Right cardiac atrium (tissue), 5 donors: ENCODE results near the gene SIPA1L3. TPM values are rescaled to one million over a fixed set of nuclear protein-coding genes. Genes with fewer than 3 reads are reported as not detected.
A peak's percentile ranks its signal among the peaks of the same experiment; 100 is the strongest.

Experiments
- ATAC-seq, 2 donors: fragments of 200-7000 bp; cut with Tn5 transposase; one replicate each; pipeline versions ENCODE4 v1.8.0 to v1.9.1; 2020; ENCODE audit warnings: moderate library complexity in 2 of 2, mild to moderate bottlenecking in 1 of 2
- DNase-seq, 3 donors: peaks; one replicate each; pipeline ENCODE4 v3.0.0-alpha.2; 2020
- H3K27ac ChIP-seq: one replicate; pipeline ENCODE4 v1.5.1; 2013; ENCODE audit warnings: mild to moderate bottlenecking, low read length, control low read depth, moderate library complexity
- H3K27me3 ChIP-seq: one replicate; pipeline ENCODE4 v1.6.1; 2013; ENCODE audit not compliant: control insufficient read depth, insufficient read depth
- H3K4me1 ChIP-seq: one replicate; pipeline ENCODE4 v1.6.1; 2013; ENCODE audit warnings: low read length; ENCODE audit not compliant: control insufficient read depth, insufficient read depth
- H3K4me3 ChIP-seq: one replicate; pipeline ENCODE4 v1.5.1; 2013; ENCODE audit warnings: low read length, control low read depth
- H3K9me3 ChIP-seq: one replicate; pipeline ENCODE4 v1.6.1; 2013; ENCODE audit warnings: low read length; ENCODE audit not compliant: control insufficient read depth
- WGBS: extraction: QIAGEN DNeasy Blood & Tissue Kit; methylation state at CpG from one replicate; pipeline ENCODE4 v1.1.7; 2013; 5-methylcytosine and 5-hydroxymethylcytosine counted together
- intact Hi-C, 4 donors: fragments of 100-400 bp; cut with DNase I; formaldehyde crosslinking; loops; one replicate each; pipeline versions ENCODE4 v1.11.0 to v1.14.0; 2022 to 2023
- polyA plus RNA-seq: library from polyadenylated mRNA; stranded (reverse); fragments of 200-250 nt; gene quantifications from one replicate; pipeline ENCODE4 v1.2.3, GENCODE V29; 2013
- total RNA-seq, 4 donors: library from RNA; stranded (reverse); fragmentation: NEBNext Ultra II Directional; extraction: Animal tissue kit (Norgen Biotek cat#: 25700); gene quantifications; one replicate each; pipeline ENCODE4 v1.2.1, GENCODE V29; 2021
- donor health status: healthy with polysubstance abuse.
- donor health status: DM: no; HTN: yes; CAD: no.
- donor health status: DM: no; HTN: no; CAD: no.
- donor health status: DM: no; HTN: yes; CAD: no; lungs with severe emphysema.
- donor health status: DM: yes; HTN: yes; CAD: no.

SIPA1L3 gene
- total and polyA plus RNA-seq, 5 donors, result 7.5 to 19.8 (median 10.2) TPM

DNA sequence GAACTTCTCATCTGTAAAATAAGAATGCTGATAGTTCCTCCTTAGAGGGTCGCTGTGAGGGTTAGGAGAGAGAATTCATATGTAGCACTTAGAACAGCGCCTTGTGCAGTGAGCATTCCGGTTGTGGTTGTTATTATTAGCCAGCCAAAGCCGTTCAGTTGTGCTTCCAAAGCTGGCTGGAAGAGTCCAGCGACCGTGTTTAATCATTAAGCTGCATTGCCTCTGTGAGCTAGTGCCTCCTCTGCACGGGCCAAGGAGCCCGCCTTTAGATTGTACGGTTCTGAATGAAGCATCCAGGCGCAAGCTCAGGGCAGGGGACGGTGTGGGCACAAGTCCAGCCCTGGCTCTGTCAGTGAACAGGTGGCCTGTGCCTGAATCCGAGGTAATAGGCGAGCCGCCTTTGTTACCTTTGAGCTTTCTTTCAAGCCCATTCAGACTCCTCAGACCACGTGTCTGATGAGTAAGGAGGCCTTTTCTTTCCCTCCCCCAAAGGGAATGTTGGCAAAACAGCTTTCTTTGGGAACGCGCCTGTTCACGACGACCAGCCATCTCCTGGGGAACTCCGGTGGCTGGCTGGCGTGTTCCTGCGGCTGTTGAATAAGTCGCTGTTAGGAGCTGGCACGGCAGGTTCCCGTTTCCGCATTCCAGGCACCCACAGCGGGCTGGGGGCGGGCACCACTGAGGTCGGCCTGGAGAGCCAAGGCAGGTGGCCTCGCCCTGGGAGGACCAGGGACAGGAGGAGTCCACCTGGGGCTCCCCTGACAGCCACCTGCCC is 25.1 kb downstream of the SIPA1L3 start:
- Histone ChIP-seq H3K27me3 (no peaks in the 10 kb centered on the region), H3K4me3 (no peak overlapping the region), H3K4me1 (peaks cover 6% of the 10 kb centered on the region), H3K27ac (no peak overlapping the region), H3K9me3 (peaks cover 2% of the 10 kb centered on the region)
- 38% methylated on average over 30 of the region's 30 CpGs for WGBS
- DNase-seq (peak; percentile 27 to 79 (median 76)), ATAC-seq (peak; percentile 45 to 64)
- intact Hi-C loops, result no loop called here

DNA sequence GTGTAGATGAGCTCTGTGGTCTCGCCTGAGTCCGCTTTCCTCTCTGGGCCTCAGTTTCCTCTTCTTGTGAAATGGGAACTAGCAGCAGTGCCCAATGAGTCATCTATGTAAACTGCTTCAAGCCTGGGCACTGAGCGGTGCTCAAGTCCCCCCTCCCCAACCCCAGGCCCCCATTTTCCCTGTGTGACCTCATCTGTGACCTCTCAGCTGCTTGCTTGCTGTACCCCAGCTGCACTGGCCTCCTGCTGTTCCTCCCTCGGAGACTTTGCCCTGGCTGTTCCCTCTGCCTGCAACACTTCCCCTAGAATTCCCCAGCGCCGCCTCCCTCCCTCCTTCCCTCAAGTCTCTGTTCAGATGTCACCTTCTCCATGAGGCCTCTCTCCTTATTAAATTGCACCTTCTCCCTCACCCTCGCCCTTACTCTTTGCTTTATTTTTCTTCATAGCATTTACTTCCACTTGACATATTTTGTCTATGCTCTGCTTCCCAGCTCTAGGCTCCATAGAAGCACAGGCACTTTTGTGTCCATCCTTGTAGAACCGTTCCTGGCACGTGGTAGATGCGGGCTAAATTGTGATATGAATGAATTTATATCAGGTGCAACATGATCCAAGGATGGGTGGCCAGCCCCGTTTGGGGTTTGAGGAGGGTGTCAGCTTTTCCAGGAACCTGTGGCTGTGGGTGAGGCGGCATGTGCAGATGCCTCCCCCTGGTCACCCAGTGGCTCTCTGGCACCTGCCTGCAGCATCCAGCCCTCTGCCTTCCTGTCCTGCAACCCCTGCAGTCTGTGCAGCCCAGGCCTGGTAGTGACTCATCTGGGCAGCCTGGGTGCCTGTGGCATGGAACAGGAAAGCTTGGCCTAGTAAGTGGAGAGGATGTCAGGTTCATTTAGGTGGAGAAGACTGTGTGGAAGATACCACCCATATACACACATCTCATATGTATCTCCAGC is 26.3 kb downstream of the SIPA1L3 start:
- intact Hi-C loops, result no loop called here
- Histone ChIP-seq H3K4me3 (no peak overlapping the region), H3K4me1 (peaks cover 6% of the 10 kb centered on the region), H3K27me3 (no peaks in the 10 kb centered on the region), H3K9me3 (peaks cover 2% of the 10 kb centered on the region), H3K27ac (peak overlapping the region; percentile 1)
- peak; percentile 18 to 23 for ATAC-seq
- DNase-seq, result no peak
- WGBS, result 71% methylated on average over 12 of the region's 12 CpGs

DNA sequence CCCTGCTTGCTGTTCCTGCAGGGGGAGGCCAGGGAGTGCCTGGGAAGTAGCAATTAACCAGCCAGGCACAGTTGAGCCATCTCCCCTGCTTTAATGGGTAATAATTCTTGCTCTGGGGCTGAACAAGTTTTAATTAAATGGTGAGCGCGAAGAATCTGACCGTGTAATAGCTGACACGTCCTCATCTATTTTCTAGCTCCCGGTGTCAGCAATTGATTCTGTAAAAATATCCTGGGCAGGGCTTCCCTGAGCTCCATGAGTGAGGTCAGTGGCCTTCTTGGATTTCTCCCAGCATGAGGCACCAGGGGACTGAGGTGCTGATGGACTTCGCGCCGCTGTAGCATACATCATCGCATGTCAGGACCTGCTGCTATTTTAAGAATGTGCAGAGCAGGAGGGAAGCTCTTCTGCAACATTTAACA is 26.9 kb downstream of the SIPA1L3 start:
- 37% methylated on average over 9 of the region's 9 CpGs for WGBS
- DNase-seq, result peak; percentile 47 to 76 (median 72)
- intact Hi-C loops, result no loop called here

DNA sequence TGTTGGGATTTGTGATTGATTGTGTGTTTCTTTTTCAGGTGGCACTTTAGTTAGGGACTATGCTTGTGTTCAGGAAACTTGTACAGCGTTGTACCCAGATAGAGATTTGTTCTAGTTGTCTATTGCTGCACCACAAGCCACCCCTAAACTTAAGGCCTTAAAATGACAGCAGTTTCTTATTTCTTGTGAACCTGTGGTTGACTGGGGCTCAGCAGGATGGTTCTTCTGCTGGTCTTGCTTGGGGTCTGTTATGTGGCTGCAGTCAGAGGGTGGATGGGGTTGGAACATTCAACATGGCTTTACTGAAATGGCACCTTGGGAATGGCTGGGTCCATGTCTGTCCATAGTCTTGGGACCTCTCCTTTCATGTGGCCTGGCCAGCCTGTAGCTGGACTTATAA is 28.3 kb downstream of the SIPA1L3 start:
- no peak for DNase-seq
- WGBS, result 100% methylated on average over 1 of the region's 1 CpG
- no peak overlapping the region for H3K27ac ChIP-seq
- H3K4me3 ChIP-seq, result no peak overlapping the region
- ATAC-seq, result no peak
- no peaks in the 10 kb centered on the region for H3K27me3 ChIP-seq
- H3K4me1 ChIP-seq, result peaks cover 6% of the 10 kb centered on the region
- H3K9me3 ChIP-seq, result peaks cover 2% of the 10 kb centered on the region
- intact Hi-C loops, result no loop called here

More for the DNA sequence above, 26.9 kb downstream of the SIPA1L3 start:
- ATAC-seq, result peak; percentile 85 to 87
- Histone ChIP-seq H3K27ac (peak overlapping the region; percentile 21), H3K4me3 (no peak overlapping the region), H3K4me1 (peaks cover 6% of the 10 kb centered on the region), H3K27me3 (no peaks in the 10 kb centered on the region), H3K9me3 (peaks cover 2% of the 10 kb centered on the region)

DNA sequence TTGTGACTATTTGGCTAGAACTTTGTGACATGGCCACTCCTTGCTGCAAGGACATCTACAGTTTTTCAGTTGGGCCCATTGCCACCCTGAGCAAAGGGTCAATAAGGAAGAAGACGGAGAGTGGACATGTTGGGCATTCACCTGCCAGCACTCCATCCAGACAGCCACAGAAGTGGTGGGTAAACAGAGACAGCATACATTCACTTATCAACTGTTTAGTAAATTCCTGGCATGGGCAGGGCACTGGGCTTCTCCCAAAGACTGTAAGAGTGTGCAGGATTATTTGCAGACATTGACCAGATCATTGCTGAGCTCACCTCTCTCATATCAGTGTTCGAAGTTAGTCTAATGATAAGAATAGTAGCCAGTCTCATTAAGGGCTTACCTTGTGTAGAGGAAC is 29.2 kb downstream of the SIPA1L3 start:
- Histone ChIP-seq H3K4me3 (no peak overlapping the region), H3K9me3 (peaks cover 2% of the 10 kb centered on the region), H3K4me1 (peaks cover 6% of the 10 kb centered on the region), H3K27me3 (no peaks in the 10 kb centered on the region), H3K27ac (no peak overlapping the region)
- 71% methylated on average over 2 of the region's 2 CpGs for WGBS
- DNase-seq (no peak), ATAC-seq (no peak)
- intact Hi-C loops, result no loop called here

DNA sequence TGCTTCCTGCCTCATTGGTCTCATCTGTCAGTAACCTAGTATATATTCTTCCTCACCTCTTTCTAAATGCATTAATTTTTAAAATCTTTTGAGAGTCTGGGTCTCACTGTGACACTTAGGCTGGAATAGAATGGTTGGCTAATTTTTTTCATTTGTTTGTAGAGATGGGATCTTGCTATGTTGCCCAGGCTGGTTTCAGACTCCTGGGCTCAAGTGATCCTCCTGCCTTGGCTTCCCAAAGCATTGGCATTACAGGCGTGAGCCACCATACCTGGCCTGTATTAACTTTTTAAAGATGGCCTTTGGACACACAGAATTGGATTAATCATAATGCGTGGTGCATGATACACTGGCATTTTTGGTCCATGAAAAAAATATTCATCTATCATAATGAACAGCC is 29.9 kb downstream of the SIPA1L3 start:
- intact Hi-C loops, result no loop called here
- no peak for ATAC-seq
- Histone ChIP-seq H3K9me3 (peaks cover 2% of the 10 kb centered on the region), H3K27me3 (no peaks in the 10 kb centered on the region), H3K4me1 (peaks cover 6% of the 10 kb centered on the region), H3K27ac (no peak overlapping the region), H3K4me3 (no peak overlapping the region)
- no peak for DNase-seq
- 100% methylated on average over 2 of the region's 2 CpGs for WGBS

DNA sequence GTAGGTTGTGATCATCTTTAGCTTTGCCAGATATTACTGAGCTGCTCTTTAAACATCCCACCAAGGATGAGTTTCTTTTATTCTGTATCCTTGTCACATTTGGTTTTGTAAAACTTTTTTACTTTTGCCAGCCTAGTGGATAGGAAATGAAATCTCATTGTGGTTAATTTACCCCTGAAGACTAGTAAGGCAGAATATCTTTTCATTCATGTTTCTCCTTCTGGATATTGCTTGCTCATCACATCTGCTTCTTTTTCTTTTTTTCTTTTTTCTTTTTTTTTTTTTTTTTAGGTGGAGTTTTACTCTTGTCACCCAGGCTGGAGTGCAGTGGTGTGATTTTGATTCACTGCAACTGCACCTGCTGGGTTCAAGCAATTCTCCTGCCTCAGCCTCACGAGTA is 31.3 kb downstream of the SIPA1L3 start:
- H3K27me3 ChIP-seq, result no peaks in the 10 kb centered on the region
- DNase-seq (no peak), ATAC-seq (no peak)
- peaks cover 4% of the 10 kb centered on the region for H3K4me1 ChIP-seq
- H3K4me3 ChIP-seq, result no peak overlapping the region
- no peak overlapping the region for H3K27ac ChIP-seq
- WGBS, result 87% methylated on average over 1 of the region's 1 CpG
- peaks cover 2% of the 10 kb centered on the region for H3K9me3 ChIP-seq
- intact Hi-C loops, result no loop called here

DNA sequence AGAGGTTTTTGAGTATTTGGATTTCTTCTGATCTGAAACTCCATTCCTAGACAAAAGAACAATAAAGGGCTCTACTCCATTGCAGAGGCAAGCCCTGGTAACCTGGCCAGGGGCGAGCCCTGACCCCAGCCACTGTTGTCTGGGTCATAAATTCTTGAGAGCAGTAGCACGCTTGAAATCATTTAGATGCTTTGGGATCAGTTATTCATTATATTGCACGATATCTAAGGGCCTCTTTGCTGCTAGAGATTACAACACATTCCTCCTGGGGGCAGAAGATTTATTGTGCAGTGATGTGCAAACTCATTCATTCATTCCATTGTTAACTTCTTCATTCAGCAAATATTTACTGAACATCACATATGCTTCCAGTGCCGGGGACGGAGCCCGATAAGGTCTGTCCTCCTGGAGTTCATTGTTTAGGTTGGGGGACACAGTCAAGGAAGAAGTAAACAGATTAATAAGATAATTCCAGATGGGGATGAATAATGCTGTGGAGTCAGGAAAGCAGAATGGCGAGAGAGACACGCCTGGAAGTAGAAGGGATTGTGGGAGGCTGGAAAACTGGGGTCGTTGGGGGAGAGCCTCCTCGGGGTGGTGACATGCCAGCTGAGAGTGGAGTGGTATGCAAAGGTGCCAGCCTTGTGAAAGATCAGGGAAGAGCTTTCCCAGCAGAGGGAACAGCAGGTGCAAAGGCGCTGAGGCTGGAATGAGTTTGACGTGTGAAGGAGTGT is 34.9 kb downstream of the SIPA1L3 start:
- no peaks in the 10 kb centered on the region for H3K27me3 ChIP-seq
- H3K4me3 ChIP-seq, result no peak overlapping the region
- no peaks in the 10 kb centered on the region for H3K9me3 ChIP-seq
- WGBS, result 85% methylated on average over 12 of the region's 12 CpGs
- ATAC-seq, result no peak
- DNase-seq, result no peak
- H3K4me1 ChIP-seq, result no peaks in the 10 kb centered on the region
- H3K27ac ChIP-seq, result no peak overlapping the region
- intact Hi-C loops, result no loop called here

DNA sequence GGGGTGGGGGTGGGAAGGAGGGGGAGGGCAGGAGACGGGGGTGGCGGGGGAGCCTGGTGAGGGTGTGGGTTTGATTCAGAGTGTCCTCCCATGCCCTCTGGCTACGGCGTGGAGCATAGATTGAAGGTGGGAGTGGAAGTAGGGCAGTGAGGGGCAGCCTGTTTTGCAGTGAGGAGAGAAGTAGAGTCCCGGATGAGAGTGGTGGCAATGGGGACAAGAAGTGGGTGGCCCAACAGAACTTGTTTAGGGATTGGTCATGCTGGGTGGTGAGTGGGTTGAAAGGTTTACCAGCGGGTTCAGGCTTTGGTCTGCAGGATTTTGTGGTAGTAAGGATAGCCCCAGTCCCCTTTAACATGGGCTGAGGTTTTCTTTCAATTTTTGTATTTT is 35.5 kb downstream of the SIPA1L3 start:
- intact Hi-C loops, result no loop called here
- ATAC-seq, result no peak
- Histone ChIP-seq H3K4me1 (no peaks in the 10 kb centered on the region), H3K27ac (no peak overlapping the region), H3K4me3 (no peak overlapping the region), H3K9me3 (no peaks in the 10 kb centered on the region), H3K27me3 (no peaks in the 10 kb centered on the region)
- WGBS, result 88% methylated on average over 6 of the region's 6 CpGs
- DNase-seq, result no peak

DNA sequence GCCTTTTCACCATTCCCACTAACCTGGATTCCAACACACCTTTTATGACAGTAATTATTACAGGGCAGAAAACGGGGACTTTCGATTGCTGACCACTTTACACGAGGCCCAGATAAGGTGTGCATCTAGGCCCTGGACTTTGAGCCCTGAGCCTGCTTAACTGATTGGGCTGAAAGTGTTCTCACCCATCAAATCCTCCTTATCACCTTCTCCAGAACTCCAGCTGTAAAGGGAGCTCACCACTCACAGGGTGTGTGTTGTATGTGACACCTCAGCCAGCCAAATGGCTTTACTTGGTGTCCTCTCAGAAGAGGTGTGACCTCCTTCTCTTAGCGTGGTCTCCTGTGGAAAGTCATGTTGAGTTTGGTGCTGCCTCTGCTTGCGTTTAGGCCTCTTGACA is 36.5 kb downstream of the SIPA1L3 start:
- H3K27ac ChIP-seq, result no peak overlapping the region
- WGBS, result 66% methylated on average over 5 of the region's 5 CpGs
- H3K27me3 ChIP-seq, result no peaks in the 10 kb centered on the region
- ATAC-seq (peak; percentile 74 to 85), DNase-seq (no peak)
- H3K4me3 ChIP-seq, result no peak overlapping the region
- intact Hi-C loops, result no loop called here
- H3K4me1 ChIP-seq, result no peaks in the 10 kb centered on the region
- no peaks in the 10 kb centered on the region for H3K9me3 ChIP-seq
